Tibial nerve (tissue), 4 donors: ENCODE results near the gene TBCD. TPM values are rescaled to one million over a fixed set of nuclear protein-coding genes. Genes with fewer than 3 reads are reported as not detected.

Experiments
- DNase-seq, 2 donors: peaks; one replicate each; pipeline ENCODE4 v3.0.0-alpha.2; 2019; ENCODE audit warnings: low spot score in 2 of 2
- H3K27ac ChIP-seq, 4 donors: fragments of 200-600 bp; sonication (generic) in 3 of 4; one replicate each; pipeline ENCODE4 v1.5.1; 2017 to 2019; ENCODE audit warnings: mild to moderate bottlenecking in 1 of 4
- H3K27me3 ChIP-seq, 2 donors: fragments of 200-600 bp; sonication (generic) in 1 of 2; one replicate each; pipeline versions ENCODE4 v1.5.1 to v1.6.0; 2017 to 2019
- H3K36me3 ChIP-seq, 3 donors: fragments of 200-600 bp; sonication (generic); one replicate each; pipeline ENCODE4 v1.5.1; 2018 to 2019
- H3K4me1 ChIP-seq, 4 donors: fragments of 200-600 bp; sonication (generic) in 3 of 4; one replicate each; pipeline ENCODE4 v1.5.1; 2017 to 2019
- H3K4me3 ChIP-seq, 4 donors: fragments of 200-600 bp; sonication (generic) in 3 of 4; one replicate each; pipeline ENCODE4 v1.5.1; 2017 to 2019; ENCODE audit warnings: mild to moderate bottlenecking in 1 of 4, moderate library complexity in 1 of 4
- H3K9me3 ChIP-seq, 4 donors: fragments of 200-600 bp; sonication (generic) in 3 of 4; one replicate each; pipeline ENCODE4 v1.5.1; 2017 to 2019
- EP300 ChIP-seq, 2 donors: sonication (generic); formaldehyde crosslinking; IDR thresholded peaks; one replicate each; pipeline ENCODE4 v1.6.1; 2017; ENCODE audit warnings: antibody characterized with exemption in 2 of 2, mild to moderate bottlenecking in 1 of 2
- POLR2A ChIP-seq, 2 donors: fragments of 450-650 bp; IDR thresholded peaks; one replicate each; pipeline ENCODE4 v1.6.1; 2017; ENCODE audit warnings: antibody characterized with exemption in 2 of 2, mild to moderate bottlenecking in 2 of 2, moderate library complexity in 2 of 2
- WGBS, 2 donors: methylation state at CpG; one replicate each; pipeline ENCODE4 v1.1.5; 2018; 5-methylcytosine and 5-hydroxymethylcytosine counted together
- total RNA-seq, 4 donors: library from RNA; depleted of rRNA; stranded (reverse); fragments of >200 nt; gene quantifications; one replicate each; pipeline ENCODE4 v1.1.0, GENCODE V29; 2016
- TF ChIP-seq, protein P1 (sequence below), 5 experiments: fragments of 200-600 bp in 3 of 5; fragments of 450-650 bp in 2 of 5; sonication (generic) in 3 of 5; IDR thresholded peaks; one replicate each; pipeline ENCODE4 v1.5.1; 2016 to 2019; ENCODE audit warnings: antibody characterized with exemption in 5 of 5, mild to moderate bottlenecking in 3 of 5, moderate library complexity in 2 of 5

TBCD gene
- total RNA-seq, 4 donors from 2014 or later, result 42.6 to 115 (median 87.9) TPM

DNA sequence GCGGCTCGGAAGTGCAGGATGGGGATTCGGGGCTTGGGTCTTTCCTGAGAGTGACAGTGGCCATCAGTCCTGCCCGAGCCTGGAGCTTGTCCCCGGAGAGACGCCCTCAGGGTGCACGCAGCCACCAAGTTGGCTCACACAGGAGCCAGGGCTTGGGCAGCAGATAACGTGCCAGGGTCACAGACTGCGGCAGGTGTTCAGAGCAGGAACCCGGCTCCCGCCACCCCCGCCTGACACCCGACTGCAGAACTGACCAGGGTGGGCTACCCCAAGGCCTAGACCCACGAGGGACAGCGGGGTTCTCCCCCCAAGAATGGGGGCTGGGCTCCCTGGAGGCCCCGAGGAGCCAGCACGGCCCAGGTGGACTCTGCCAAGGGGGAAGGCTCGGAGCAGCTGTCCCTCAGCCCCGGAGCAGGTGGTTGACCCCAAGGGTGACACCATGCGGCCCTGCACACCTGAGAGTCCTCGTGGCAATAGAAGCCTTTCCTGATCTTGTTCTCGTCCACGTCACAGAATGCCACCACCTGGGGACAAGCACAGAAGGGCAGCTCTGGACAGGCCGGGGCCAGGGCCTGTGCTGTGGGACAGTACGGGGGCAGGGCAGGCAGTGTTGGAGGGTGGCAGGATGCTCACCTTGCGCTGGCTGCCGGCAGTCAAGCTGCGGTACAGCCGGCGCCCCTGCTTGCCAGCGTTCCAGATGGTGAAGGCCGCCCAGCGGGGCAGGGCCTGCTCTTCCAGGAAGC lies 205.0 kb downstream of the TBCD start:
- WGBS, 2 donors, result 95 to 97% methylated on average over 13 to 31 of the region's 33 CpGs
- peaks cover 0 to 48% (median 2%) of the 10 kb centered on the region in 4 donors for H3K9me3 ChIP-seq
- H3K27ac ChIP-seq, result no peak overlapping the region
- peaks cover 0 to 33% (median 0%) of the 10 kb centered on the region in 3 donors for H3K36me3 ChIP-seq
- no peak for DNase-seq
- no peaks in the 10 kb centered on the region for H3K27me3 ChIP-seq
- TF ChIP-seq EP300 (IDR thresholded peaks at IDR 0.05) (no peak), POLR2A (IDR thresholded peaks at IDR 0.05) (no peak)
- TF ChIP-seq, protein P1, sequence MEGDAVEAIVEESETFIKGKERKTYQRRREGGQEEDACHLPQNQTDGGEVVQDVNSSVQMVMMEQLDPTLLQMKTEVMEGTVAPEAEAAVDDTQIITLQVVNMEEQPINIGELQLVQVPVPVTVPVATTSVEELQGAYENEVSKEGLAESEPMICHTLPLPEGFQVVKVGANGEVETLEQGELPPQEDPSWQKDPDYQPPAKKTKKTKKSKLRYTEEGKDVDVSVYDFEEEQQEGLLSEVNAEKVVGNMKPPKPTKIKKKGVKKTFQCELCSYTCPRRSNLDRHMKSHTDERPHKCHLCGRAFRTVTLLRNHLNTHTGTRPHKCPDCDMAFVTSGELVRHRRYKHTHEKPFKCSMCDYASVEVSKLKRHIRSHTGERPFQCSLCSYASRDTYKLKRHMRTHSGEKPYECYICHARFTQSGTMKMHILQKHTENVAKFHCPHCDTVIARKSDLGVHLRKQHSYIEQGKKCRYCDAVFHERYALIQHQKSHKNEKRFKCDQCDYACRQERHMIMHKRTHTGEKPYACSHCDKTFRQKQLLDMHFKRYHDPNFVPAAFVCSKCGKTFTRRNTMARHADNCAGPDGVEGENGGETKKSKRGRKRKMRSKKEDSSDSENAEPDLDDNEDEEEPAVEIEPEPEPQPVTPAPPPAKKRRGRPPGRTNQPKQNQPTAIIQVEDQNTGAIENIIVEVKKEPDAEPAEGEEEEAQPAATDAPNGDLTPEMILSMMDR (IDR thresholded peaks at IDR 0.05), result no peak
- no peak overlapping the region for H3K4me3 ChIP-seq
- H3K4me1 ChIP-seq, result no peaks in the 10 kb centered on the region

- H3K4me1 ChIP-seq, result no peaks in the 10 kb centered on the region
- TF ChIP-seq, protein P1 (IDR thresholded peaks at IDR 0.05), result no peak
- TF ChIP-seq POLR2A (IDR thresholded peaks at IDR 0.05), result no peak
- no peak for TF ChIP-seq EP300 (IDR thresholded peaks at IDR 0.05)
- DNase-seq, result no peak
- peaks cover 0 to 42% (median 2%) of the 10 kb centered on the region in 4 donors for H3K9me3 ChIP-seq
- H3K4me3 ChIP-seq, result no peak overlapping the region
- H3K27ac ChIP-seq, result no peak overlapping the region
- no peaks in the 10 kb centered on the region for H3K27me3 ChIP-seq
- H3K36me3 ChIP-seq, result peaks cover 0 to 29% (median 0%) of the 10 kb centered on the region in 3 donors
- 87 to 93% methylated on average over 3 to 8 of the region's 8 CpGs for WGBS, 2 donors
Measured at GRCh38 chr17:82957469-82957795, 205.6 kb downstream of the TBCD start.

DNA sequence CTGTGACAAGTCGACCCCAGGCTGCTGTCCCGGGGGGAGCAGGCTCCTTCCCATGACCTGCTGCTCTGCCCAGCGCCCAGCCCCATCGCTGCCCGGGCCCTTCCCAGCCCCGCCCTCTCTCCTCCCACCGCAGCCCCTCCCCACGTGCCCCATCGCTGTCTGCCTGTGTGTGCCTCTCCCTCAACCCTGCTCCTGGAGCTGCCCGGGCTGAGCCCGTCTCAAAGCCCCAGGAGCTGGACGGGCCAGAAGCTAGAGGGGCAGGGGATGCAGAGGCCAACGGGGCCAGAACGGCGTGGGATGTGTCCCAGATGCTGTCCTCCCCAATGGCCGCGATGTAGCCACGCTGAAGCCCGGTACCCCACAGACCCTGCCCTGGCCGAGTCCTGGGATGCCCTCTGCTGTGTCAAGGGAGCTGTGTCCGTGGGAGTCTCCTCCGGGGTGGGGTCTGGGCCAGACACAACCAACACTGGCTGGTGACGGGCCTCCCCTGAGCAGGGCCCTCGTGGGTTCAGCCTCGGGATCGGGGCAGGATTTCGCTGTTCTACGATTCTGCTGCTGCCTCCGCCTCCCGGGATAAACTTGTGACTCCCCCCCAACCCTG lies 206.2 kb downstream of the TBCD start:
- no peak overlapping the region for H3K27ac ChIP-seq
- peaks cover 0 to 5% (median 0%) of the 10 kb centered on the region in 4 donors for H3K4me1 ChIP-seq
- H3K27me3 ChIP-seq, result no peaks in the 10 kb centered on the region
- H3K4me3 ChIP-seq, result no peak overlapping the region
- 81 to 84% methylated on average over 21 to 30 of the region's 30 CpGs for WGBS, 2 donors
- peaks cover 0 to 36% (median 2%) of the 10 kb centered on the region in 4 donors for H3K9me3 ChIP-seq
- TF ChIP-seq, protein P1 (IDR thresholded peaks at IDR 0.05), result no peak
- TF ChIP-seq POLR2A (IDR thresholded peaks at IDR 0.05) (no peak), EP300 (IDR thresholded peaks at IDR 0.05) (no peak)
- no peak for DNase-seq
- peaks cover 0 to 29% (median 0%) of the 10 kb centered on the region in 3 donors for H3K36me3 ChIP-seq

DNA sequence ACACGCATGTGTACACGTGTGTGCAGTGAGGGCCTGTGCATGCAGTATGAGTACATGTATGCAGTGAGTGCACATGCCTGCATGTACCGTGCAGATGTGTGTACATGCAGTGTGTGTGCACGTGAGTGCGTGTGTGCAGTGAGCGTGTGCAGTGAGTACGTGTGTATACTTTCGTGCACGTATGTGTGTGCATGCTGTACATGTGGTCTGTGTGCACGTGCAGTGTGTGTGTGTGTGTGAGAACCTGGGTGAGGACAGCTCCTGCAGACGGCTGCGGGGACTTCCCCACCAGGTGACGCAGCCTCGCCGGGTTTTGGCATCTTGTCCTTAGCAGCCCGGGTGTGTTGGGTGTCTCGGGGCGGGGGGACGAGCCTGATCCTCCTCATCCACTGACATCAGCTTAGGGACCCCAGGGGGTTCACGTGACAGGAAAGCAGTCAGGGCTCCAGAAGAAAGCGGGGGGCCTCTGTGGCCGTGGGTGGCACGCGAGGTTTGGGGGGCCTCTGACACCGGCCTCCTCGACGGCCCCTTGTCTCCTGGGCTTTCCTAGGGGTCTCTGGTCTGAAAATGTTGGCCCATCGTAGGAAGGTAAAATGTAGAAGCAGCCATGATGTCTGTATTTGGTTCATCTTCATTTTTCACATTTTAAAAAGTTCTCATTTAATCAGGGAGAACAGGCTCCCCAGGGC lies 207.5 kb downstream of the TBCD start:
- no peaks in the 10 kb centered on the region for H3K27me3 ChIP-seq
- peaks cover 0 to 10% (median 4%) of the 10 kb centered on the region in 4 donors for H3K4me1 ChIP-seq
- 90 to 92% methylated on average over 27 to 28 of the region's 28 CpGs for WGBS, 2 donors
- TF ChIP-seq POLR2A (IDR thresholded peaks at IDR 0.05) (no peak), EP300 (IDR thresholded peaks at IDR 0.05) (no peak)
- TF ChIP-seq, protein P1 (IDR thresholded peaks at IDR 0.05), result no peak
- no peak overlapping the region for H3K27ac ChIP-seq
- no peak overlapping the region for H3K4me3 ChIP-seq
- H3K36me3 ChIP-seq, result peaks cover 0 to 29% (median 0%) of the 10 kb centered on the region in 3 donors
- no peak for DNase-seq
- H3K9me3 ChIP-seq, result peaks cover 0 to 23% (median 0%) of the 10 kb centered on the region in 4 donors
